Rectal smooth muscle tissue (tissue), 1 donor: ENCODE results near the gene EPAS1.

ENCODE experiments used
- H3K27ac ChIP-seq: one replicate; pipeline ENCODE4 v1.7.0; 2013; ENCODE audit warnings: low read depth, low read length, inconsistent platforms
- H3K27me3 ChIP-seq: one replicate; pipeline ENCODE4 v1.7.0; 2013; ENCODE audit warnings: low read length; ENCODE audit not compliant: control insufficient read depth, insufficient read depth
- H3K36me3 ChIP-seq: one replicate; pipeline ENCODE4 v1.7.0; 2013; ENCODE audit warnings: low read length; ENCODE audit not compliant: control insufficient read depth, insufficient read depth
- H3K4me1 ChIP-seq: one replicate; pipeline ENCODE4 v1.7.0; 2013; ENCODE audit warnings: low read length; ENCODE audit not compliant: control insufficient read depth, insufficient read depth
- H3K4me3 ChIP-seq: one replicate; pipeline ENCODE4 v1.7.0; 2013; ENCODE audit warnings: low read length
- H3K9ac ChIP-seq: one replicate; pipeline ENCODE4 v1.7.0; 2013; ENCODE audit warnings: low read length

The EPAS1 gene

DNA sequence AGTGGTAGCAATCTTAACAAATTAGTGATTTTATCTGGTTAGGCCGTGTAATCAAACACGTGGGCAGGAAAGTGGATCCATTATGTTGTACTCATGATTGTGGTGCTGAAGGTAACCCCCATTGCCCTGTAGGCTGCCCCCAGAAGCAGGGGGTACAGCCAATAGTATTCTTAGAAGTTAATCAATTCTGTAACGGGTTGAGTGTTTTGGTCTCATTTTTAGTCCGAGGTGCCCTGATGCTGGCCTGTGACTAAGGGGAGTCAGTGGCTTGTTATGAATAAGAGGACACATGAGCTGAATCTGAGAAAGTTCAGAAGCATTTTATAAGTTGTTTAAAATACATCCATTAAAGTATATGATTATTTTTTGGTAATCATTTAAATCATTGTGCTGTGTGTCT lies 8.6 kb downstream of the EPAS1 start:
- H3K9ac ChIP-seq: no peak overlapping the region
- H3K4me3 ChIP-seq: no peak overlapping the region
- no peaks in the 10 kb centered on the region for H3K36me3 ChIP-seq
- H3K27me3 ChIP-seq: no peaks in the 10 kb centered on the region
- H3K27ac ChIP-seq: no peak overlapping the region
- H3K4me1 ChIP-seq: no peaks in the 10 kb centered on the region

DNA sequence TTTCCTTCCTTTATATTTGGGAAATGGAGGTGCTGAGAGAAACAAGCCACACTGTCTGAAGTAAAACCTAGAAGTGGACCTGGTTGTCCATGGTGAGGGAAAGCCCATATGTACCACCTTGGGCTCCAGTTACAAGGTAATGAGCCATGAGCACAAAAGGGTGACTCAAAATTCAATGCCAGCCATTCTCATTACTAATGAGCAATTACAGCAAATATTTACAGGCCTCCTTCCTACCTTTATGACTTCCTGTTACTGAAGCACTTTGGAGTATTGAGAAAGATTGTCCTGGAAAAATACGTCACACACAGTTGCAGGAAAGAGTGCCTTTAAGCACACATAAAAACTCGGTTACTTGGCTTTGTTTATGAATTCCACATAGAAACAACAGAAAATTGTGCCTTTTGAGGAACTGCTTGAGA lies 9.1 kb downstream of the EPAS1 start:
- H3K36me3 ChIP-seq: no peaks in the 10 kb centered on the region
- no peak overlapping the region for H3K9ac ChIP-seq
- no peak overlapping the region for H3K27ac ChIP-seq
- H3K27me3 ChIP-seq: no peaks in the 10 kb centered on the region
- no peaks in the 10 kb centered on the region for H3K4me1 ChIP-seq
- H3K4me3 ChIP-seq: no peak overlapping the region

DNA sequence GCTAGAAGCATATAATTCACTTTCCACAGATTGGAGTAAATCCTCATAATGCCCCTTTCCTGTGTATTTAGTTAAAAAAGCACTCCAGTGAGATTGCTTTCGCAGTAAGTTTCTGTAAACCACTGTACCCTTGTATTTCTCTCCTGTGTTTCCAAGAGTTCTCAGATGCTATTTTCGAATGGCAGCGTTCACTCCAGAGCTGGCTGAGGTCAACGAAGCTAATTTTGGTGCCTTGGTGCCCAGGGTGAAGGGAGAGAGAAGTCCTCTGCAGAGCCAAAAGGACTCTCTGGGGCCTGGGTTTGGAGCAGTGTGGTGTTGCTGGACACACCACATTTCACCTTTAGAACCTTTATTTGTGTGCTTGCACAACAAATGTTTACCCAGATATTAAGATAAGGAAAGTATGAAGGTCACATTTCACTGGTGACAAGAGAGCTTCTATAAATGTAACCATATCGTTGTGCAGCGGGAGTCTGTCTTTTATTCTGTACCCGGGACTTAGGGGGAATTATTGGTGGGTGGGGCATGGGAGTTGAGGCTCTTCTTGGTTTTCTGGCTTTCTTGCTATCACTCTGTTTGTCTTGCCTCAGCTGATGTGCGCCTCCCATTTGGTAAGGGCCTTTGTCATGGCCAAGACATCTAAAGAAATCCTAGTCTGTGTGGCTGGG lies 9.9 kb downstream of the EPAS1 start:
- Histone ChIP-seq H3K9ac (no peak overlapping the region), H3K36me3 (no peaks in the 10 kb centered on the region), H3K27me3 (no peaks in the 10 kb centered on the region), H3K4me1 (no peaks in the 10 kb centered on the region), H3K4me3 (no peak overlapping the region), H3K27ac (no peak overlapping the region)

DNA sequence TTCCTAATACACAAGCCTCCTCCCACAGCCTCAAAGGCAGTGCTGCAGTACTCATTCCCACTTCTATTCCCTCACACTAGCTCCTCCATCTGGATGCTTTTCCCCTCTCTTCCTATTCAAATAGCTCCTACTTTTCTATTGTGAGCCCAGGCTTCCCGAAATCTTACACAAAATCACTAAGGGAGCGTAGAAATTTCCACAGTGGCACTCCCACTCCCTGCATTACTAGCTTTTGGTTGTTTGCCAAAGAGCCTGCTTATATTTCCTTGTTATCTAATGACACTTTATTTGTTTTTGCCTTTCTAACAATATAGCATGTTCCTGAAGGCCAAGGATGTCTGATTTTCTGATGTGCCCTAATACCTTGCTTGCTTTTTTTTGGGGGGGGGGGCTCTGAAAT lies 10.9 kb downstream of the EPAS1 start:
- Histone ChIP-seq H3K9ac (no peak overlapping the region), H3K4me1 (no peaks in the 10 kb centered on the region), H3K27ac (no peak overlapping the region)

DNA sequence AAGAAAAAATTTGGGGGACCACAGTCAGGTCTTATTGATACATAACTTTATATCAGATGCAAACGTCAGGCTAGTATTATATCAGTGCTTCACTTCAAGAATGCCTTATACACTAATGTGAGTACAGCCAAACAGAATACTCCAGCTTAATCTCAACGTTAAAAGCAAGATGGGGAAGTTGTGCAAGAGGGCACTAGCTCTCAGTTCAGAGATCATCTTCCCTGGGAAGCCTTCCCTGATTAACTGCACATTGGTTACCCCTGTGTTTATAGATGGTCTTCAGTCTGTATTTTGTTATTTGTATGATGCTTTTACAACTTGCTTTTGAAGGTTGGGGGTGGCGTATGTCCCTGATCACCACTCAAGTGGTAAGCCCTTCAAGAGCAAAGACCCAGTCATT lies 11.4 kb downstream of the EPAS1 start:
- no peak overlapping the region for H3K27ac ChIP-seq
- H3K4me1 ChIP-seq: no peaks in the 10 kb centered on the region
- no peak overlapping the region for H3K9ac ChIP-seq

More for the DNA sequence above, 10.9 kb downstream of the EPAS1 start:
- H3K36me3 ChIP-seq: no peaks in the 10 kb centered on the region
- H3K4me3 ChIP-seq: no peak overlapping the region
- no peaks in the 10 kb centered on the region for H3K27me3 ChIP-seq

DNA sequence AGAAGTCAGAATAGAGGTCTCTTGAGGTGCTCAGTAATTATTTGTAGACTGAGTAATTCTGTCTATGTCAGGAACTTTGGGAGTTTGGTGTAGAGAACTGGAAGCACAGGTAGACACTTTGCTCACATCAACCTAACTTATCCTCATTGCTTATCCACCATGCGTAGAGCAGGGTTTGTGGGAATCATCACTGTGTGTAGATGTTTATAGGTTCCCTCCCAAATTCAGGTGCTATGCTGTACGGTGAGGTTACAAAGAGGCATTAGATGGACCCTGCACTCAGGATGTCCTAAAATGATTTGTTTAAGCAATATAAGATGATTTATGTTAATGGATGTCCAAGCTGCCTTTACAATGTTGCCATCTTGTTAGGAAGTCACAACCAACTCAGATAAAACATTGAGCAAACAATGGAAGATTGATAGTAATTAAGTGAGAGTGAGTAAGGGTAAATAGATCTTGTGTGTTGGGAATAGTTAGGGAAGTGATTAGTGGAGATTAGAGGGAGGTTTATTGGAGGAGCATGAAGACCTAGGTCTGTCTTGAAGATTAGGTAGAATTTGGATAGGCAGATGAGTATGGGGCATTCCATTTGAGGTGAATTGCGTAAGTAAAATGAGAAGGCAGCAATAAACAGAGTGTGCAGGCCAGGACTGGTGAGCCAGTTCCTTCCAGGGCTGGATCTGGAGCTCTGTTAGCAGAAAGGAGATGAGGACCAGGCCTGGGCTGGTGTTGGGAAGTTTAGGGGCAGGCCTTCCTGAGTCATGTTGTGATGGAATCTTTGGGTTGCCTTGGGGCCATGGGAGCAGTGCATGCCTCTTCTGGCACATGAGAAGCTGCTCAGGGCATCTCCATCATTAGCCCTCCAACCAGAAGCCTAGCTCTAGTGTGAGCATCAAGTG lies 12.1 kb downstream of the EPAS1 start:
- no peaks in the 10 kb centered on the region for H3K36me3 ChIP-seq
- no peak overlapping the region for H3K27ac ChIP-seq
- no peaks in the 10 kb centered on the region for H3K4me1 ChIP-seq
- H3K27me3 ChIP-seq: no peaks in the 10 kb centered on the region
- no peak overlapping the region for H3K9ac ChIP-seq
- H3K4me3 ChIP-seq: no peak overlapping the region

More for the DNA sequence above, 11.4 kb downstream of the EPAS1 start:
- Histone ChIP-seq H3K27me3 (no peaks in the 10 kb centered on the region), H3K36me3 (no peaks in the 10 kb centered on the region), H3K4me3 (no peak overlapping the region)

DNA sequence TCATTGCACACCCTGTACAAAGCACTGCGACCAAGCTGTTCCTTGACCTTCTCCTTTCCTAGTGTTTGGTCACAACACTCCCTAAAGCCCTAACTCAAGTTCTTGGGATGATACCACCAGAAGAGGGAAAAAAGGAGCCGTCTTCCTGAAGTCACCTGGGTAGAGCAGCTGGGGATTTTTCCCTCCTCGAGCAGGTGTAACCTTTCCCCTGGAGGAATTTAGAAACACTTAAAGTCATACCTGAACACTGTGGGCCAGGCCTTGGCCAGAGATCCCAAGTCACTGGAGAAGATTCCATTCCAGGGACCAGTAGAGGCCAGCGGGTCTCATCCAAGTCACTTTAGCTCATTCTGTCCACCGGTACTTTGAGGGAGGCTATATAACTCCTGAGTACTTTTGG lies 13.2 kb downstream of the EPAS1 start:
- peaks cover 4% of the 10 kb centered on the region for H3K4me1 ChIP-seq
- no peak overlapping the region for H3K27ac ChIP-seq
- H3K27me3 ChIP-seq: no peaks in the 10 kb centered on the region
- no peak overlapping the region for H3K9ac ChIP-seq
- no peaks in the 10 kb centered on the region for H3K36me3 ChIP-seq
- H3K4me3 ChIP-seq: no peak overlapping the region

DNA sequence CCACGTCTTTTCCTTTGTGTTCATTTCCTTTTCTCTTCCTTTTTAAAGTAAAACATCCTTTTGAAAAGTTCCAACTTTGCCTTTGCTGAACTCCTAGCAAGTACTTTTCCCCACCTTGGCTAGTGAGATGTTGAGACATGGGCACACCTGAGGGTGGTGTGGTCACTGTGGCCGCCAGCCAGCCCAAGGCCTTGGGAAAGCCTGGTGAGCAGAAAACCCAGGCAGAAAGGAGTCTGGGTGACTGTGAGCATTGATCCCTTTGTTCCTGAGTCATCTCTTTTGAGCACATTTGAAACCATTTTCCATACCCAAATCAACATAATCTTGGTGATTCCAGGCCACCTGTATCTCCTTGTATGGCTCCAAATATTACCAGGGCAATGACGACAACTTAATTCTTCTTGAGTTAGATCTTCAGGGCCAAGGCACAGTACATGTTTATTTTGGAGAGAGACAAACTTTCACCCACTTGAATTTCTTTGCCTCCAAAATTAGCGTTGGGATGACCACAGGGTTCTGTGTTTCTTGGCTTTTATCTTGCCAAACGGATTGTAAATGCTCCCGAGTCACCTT lies 14.5 kb downstream of the EPAS1 start:
- Histone ChIP-seq H3K27ac (no peak overlapping the region), H3K27me3 (no peaks in the 10 kb centered on the region), H3K4me1 (peaks cover 4% of the 10 kb centered on the region), H3K36me3 (no peaks in the 10 kb centered on the region), H3K9ac (no peak overlapping the region), H3K4me3 (no peak overlapping the region)

DNA sequence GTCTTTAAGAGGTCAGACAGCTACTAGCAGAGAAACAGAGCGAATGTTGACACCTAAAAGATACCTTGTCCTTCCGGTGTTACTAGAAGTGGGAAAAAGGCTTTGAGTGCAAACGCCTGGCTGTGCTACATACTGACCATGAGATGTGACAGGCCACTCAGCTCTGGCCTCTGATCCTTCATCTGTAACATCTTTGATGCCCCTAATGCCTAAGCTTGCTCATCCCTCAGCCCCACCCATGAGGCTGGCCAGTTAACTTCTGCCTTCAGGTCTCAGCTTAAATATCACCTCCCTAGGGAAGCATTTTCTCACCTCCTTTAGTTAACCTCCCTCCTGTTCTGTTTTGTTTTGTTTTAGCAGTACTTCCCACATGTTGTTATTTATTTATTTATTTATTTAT lies 15.9 kb downstream of the EPAS1 start:
- Histone ChIP-seq H3K27ac (no peak overlapping the region), H3K27me3 (no peaks in the 10 kb centered on the region), H3K9ac (no peak overlapping the region), H3K36me3 (no peaks in the 10 kb centered on the region), H3K4me3 (no peak overlapping the region), H3K4me1 (peaks cover 4% of the 10 kb centered on the region)

DNA sequence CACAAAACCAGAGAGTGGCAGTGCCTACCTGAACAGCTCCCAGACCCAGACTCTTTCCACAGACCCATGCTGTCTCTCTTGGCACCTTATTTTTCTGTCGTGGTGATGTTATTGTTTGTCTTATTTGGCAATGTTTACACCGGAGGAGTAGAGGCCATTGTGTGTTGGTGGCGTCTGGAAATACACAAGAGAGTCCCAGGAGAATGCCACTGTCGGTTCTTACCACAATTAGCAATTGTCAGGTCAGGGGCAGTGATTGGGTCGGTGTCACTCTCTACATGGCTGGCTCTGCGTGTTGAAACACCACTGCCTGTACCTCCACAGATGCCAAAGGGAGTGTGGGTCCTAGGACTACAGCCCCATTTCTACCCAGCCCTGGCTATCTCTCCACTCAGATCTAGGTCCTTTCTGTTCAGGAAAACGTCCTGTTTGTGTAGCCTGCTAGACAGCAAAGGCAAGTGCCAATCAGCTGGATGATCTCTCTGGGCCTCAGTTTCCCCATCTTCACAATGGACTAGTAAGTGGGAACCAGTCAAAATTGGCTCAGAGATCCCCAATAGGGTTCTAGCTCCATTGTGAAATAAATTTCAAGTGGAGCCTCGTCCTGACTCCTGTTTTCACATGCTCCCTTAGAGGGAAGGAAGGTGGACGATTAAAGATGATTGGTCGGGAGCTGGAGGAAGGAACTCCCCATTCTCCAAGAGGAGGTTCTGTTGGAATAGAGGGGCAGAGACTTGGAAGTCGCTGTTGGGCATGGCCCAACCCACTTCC lies 17.0 kb downstream of the EPAS1 start:
- H3K4me3 ChIP-seq: no peak overlapping the region
- no peak overlapping the region for H3K9ac ChIP-seq
- H3K27me3 ChIP-seq: no peaks in the 10 kb centered on the region
- no peaks in the 10 kb centered on the region for H3K36me3 ChIP-seq
- H3K4me1 ChIP-seq: peaks cover 4% of the 10 kb centered on the region
- peak overlapping the region; percentile 42 for H3K27ac ChIP-seq

DNA sequence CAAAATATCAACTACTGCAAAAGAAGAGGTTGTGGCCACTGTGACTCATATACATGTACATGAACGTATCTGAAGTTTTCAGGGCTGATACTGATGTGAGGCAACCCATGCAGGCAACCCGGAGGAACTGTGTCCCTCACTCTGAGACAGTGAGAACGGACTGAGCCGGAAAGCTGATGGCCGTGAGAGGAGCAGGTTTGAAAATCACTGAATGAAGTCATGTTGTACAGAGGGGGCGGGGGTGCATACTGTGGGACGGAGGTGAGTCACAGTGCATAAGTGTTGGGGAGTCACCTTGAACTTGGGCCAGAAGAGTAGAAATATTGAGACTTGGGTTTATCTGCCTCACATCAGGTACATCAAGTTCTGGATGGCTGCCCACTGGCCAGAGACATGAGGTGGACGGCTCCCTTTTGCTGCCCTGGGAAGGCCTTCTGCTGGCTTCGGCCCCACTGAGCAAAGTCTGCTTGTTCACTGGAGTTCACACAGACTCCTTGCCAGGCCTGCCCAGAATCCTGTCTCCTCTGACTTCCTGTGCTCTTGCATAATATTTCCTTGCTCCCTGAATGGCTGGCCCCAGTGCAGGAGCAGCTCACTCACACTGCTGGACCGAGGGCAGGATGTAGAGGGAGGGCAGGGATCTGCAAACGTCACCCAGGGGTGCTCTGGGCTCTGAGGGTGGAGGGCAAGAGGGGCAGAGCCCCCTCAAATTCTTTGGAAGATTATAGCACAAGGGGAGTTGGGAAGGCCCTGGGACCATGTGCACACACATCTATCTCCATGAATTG lies 18.1 kb downstream of the EPAS1 start:
- Histone ChIP-seq H3K4me3 (no peak overlapping the region), H3K27me3 (no peaks in the 10 kb centered on the region), H3K36me3 (no peaks in the 10 kb centered on the region), H3K4me1 (peaks cover 4% of the 10 kb centered on the region), H3K27ac (peak overlapping the region; percentile 42), H3K9ac (no peak overlapping the region)
